ENCODE data around the gene MREG.
A peak's percentile ranks its signal among the peaks of the same experiment; 100 is the strongest.

Gene MREG

GRCh38 chr2:216013080-216013909, at the start of gene MREG:
Gene MREG (minus strand): TSS chr2:216013551. CDS start chr2:216013327, 224 bp downstream.
- H3K27ac ChIP-seq (ENCODE audit: low read depth, low read length) = no peak within 1 kb of the TSS
- H3K27me3 ChIP-seq (ENCODE audit: control insufficient read depth, low read length) = peaks cover 52% of the 10 kb centered on the region
- no peaks in the 10 kb centered on the region for H3K36me3 ChIP-seq (ENCODE audit: control insufficient read depth, low read length)

GRCh38 chr2:216059233-216059834, 46.0 kb upstream of the MREG start:
- H3K27me3 ChIP-seq (ENCODE audit: control insufficient read depth, low read length) = peaks cover 14% of the 10 kb centered on the region
- no peaks in the 10 kb centered on the region for H3K9me3 ChIP-seq (ENCODE audit: control insufficient read depth, insufficient read depth, low read length)
- TF ChIP-seq CTCF (IDR thresholded peaks at IDR 0.05; ENCODE audit: low read depth, low read length, poor library complexity, severe bottlenecking) (peak; percentile 53), EZH2phosphoT487 (IDR thresholded peaks at IDR 0.05; ENCODE audit: borderline replicate concordance, low read length) (no peak)
- no peaks in the 10 kb centered on the region for H3K9me2 ChIP-seq (replicated peaks; ENCODE audit: control insufficient read depth, low read length)
- H3K4me3 ChIP-seq (ENCODE audit: low read length) = no peak overlapping the region
- no peaks in the 10 kb centered on the region for H3K36me3 ChIP-seq (ENCODE audit: control insufficient read depth, low read length)
- no peak overlapping the region for H3K4me2 ChIP-seq (ENCODE audit: low read length)
- no peaks in the 10 kb centered on the region for H3F3A ChIP-seq (ENCODE audit: control insufficient read depth, insufficient read depth)
- H4K20me1 ChIP-seq (ENCODE audit: control insufficient read depth, insufficient read depth, low read depth, low read length) = no peaks in the 10 kb centered on the region
- H3K79me2 ChIP-seq (ENCODE audit: control insufficient read depth, low read length) = no peaks in the 10 kb centered on the region
- no peak overlapping the region for H3K27ac ChIP-seq (ENCODE audit: low read depth, low read length)
- H3K4me1 ChIP-seq (ENCODE audit: control insufficient read depth, low read length) = no peaks in the 10 kb centered on the region; the same call in 1 of the 2 replicates

More at GRCh38 chr2:216013080-216013909, at the start of gene MREG:
- Histone ChIP-seq H4K20me1 (ENCODE audit: control insufficient read depth, insufficient read depth, low read depth, low read length) (no peaks in the 10 kb centered on the region), H3K79me2 (ENCODE audit: control insufficient read depth, low read length) (no peaks in the 10 kb centered on the region), H3K9me2 (replicated peaks; ENCODE audit: control insufficient read depth, low read length) (no peaks in the 10 kb centered on the region), H3K9me3 (ENCODE audit: control insufficient read depth, insufficient read depth, low read length) (no peaks in the 10 kb centered on the region), H3K4me2 (ENCODE audit: low read length) (peak within 1 kb of the TSS; percentile 53), H3F3A (ENCODE audit: control insufficient read depth, insufficient read depth) (no peaks in the 10 kb centered on the region), H3K4me1 (ENCODE audit: control insufficient read depth, low read length) (0 out of 2 replicates have a peak, but pooled peaks cover 3% of the 10 kb centered on the region), H3K4me3 (ENCODE audit: low read length) (peak within 1 kb of the TSS; percentile 64)
- TF ChIP-seq CTCF (IDR thresholded peaks at IDR 0.05; ENCODE audit: low read depth, low read length, poor library complexity, severe bottlenecking) (peak; percentile 37), EZH2phosphoT487 (IDR thresholded peaks at IDR 0.05; ENCODE audit: borderline replicate concordance, low read length) (0 out of 2 replicates have a peak, but pooled peaks have one; percentile 13)

GRCh38 chr2:216057688-216058193, 44.4 kb upstream of the MREG start:
- Histone ChIP-seq H4K20me1 (ENCODE audit: control insufficient read depth, insufficient read depth, low read depth, low read length) (no peaks in the 10 kb centered on the region), H3K9me2 (replicated peaks; ENCODE audit: control insufficient read depth, low read length) (no peaks in the 10 kb centered on the region), H3K79me2 (ENCODE audit: control insufficient read depth, low read length) (no peaks in the 10 kb centered on the region), H3K4me3 (ENCODE audit: low read length) (no peak overlapping the region), H3K27ac (ENCODE audit: low read depth, low read length) (no peak overlapping the region), H3K4me1 (ENCODE audit: control insufficient read depth, low read length) (no peaks in the 10 kb centered on the region; the same call in 1 of the 2 replicates), H3K9me3 (ENCODE audit: control insufficient read depth, insufficient read depth, low read length) (no peaks in the 10 kb centered on the region), H3F3A (ENCODE audit: control insufficient read depth, insufficient read depth) (no peaks in the 10 kb centered on the region), H3K27me3 (ENCODE audit: control insufficient read depth, low read length) (peaks cover 14% of the 10 kb centered on the region), H3K4me2 (ENCODE audit: low read length) (no peak overlapping the region), H3K36me3 (ENCODE audit: control insufficient read depth, low read length) (no peaks in the 10 kb centered on the region)
- no peak for TF ChIP-seq EZH2phosphoT487 (IDR thresholded peaks at IDR 0.05; ENCODE audit: borderline replicate concordance, low read length)
- no peak for TF ChIP-seq CTCF (IDR thresholded peaks at IDR 0.05; ENCODE audit: low read depth, low read length, poor library complexity, severe bottlenecking)
